ENCODE results near the gene KRT13.

The KRT13 gene

GRCh38 chr17:41521574-41522261, 16.3 kb upstream of the KRT13 start:
- FAIRE-seq (no peak), DNase-seq (ENCODE audit: extremely low spot score, insufficient read length, low read depth) (no peak)

DNA sequence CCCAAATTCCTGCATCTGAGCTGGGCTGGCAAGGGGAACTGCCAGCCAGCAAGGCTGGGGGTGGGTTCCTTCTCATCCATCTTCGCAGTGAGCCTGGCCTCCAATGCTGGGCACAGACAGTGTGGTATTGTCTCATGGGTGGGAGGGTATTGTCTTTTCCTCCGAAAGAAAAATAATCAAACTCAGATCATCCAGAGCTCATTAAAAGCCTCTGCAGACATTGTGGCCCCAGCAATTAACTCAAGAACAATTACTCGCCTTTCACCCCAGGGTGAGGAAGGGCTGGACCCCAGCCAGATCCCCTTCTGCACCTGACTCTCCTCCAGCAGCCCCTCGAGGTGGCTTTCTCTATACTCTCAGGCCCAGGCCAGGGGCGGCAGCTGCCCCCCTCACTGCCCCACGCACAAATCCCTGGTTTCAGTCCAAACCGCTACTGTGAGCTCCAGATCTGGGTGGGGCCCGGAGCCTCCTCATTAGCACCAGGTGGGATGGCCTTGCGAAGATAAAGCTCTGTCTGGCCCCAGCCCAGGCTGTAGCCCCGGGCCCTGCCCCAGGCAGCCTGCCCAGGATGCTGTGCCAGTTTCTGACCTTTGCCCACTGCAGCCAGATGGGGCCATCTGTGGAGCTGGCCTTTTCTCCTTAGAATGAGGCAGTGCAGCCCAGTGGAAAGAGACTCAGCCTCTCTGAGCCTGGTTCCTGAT, 15.6 kb upstream of the KRT13 start:
- FAIRE-seq: no peak
- no peak for DNase-seq (ENCODE audit: extremely low spot score, insufficient read length, low read depth)

DNA sequence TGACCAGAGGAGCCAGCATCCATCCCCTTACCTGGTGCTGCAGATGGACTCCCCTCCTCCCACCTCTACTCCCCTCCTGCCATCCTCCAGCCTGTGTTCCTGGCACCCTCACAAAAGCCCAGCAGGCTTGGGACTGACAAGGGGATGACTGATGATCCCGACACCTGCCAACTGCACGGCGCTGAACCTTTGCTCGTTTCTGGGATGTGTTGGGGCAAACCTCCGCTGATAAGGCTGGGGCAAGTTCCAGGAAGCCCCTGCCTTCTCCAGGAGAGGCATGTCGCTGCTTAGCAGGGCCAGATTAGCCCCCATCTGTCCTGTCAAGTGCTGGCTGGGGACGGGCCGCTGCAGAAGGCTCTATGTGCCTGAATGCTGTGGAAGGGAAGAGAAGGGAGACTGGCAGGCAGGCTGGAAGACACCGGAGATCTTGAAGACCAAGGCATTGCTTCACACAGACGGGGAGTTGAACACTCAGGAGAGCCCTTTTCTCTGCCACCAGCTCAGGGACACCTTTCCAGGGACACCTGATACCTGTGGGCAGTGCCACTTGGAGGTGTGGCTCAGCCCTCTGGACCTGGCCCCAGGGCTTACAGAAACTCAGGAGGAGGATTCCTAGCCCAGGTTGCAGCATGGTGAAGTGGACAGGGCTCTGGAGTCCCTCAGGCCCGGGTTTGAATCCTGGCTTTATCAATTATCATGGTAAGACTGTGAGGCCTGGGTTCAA, 14.3 kb upstream of the KRT13 start:
- no peak for DNase-seq (ENCODE audit: extremely low spot score, insufficient read length, low read depth)
- no peak for FAIRE-seq

DNA sequence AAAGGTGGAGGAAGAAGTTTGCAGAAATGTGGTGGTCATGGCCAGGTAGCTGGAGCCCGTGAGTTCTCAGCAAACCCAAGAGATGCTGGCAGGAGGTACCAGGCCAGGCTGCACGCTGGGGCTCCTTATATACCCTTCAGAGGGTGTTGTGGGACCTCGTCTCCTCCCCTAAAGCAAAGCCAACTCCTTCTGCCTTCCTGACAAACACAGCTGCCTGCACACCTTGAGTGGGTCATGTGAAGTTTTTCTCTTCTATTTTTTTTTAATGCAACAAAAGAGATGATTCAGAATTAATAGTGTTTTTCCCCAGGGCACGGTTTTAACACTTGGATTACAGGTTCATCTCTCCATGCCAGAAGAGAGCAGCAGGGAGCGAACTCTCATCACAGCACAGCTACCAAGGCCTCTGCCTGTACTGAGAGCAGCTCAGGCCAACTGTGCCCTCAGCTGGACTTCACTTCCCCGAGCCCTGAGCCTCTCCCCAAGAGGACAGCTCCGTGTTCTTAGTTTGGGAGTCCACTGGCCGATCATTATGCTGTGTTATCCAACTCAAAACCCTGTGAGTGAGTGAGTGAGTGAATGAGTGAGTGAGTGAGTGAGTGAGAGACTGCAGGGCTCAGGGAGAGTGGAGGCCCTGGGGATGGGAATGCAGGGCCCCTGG, 13.5 kb upstream of the KRT13 start, which contains the start of gene KRT15:
TSS of gene KRT15 (minus strand) at position 102 of the 661 bp plus-strand sequence. CDS start at position 39, 63 bp downstream.
- FAIRE-seq: no peak
- no peak for DNase-seq (ENCODE audit: extremely low spot score, insufficient read length, low read depth)

DNA sequence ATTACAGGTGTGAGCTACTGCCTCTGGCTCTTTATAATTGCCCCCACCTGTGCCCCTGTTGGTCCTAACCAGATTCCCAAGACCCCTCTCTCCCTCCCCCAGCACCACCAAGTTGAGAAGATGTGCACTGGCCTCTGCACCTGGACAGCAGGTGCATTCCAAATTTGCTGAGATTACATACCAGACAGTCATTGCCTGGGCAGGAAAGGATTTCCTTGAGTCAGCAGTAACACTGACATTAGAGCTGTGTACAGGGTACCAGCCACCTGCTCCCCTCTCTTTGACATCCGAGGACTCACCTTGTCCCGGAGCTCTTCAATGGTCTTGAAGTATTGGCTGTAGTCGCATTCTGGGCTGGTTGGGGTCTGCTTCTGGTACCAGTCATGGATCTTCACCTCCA, 12.6 kb upstream of the KRT13 start:
- no peak for DNase-seq (ENCODE audit: extremely low spot score, insufficient read length, low read depth)
- no peak for FAIRE-seq

- no peak for FAIRE-seq
- DNase-seq (ENCODE audit: extremely low spot score, insufficient read length, low read depth): no peak
These were observed 11.4 kb upstream of the KRT13 start for GRCh38 chr17:41516830-41517283.

GRCh38 chr17:41516147-41516829, 10.9 kb upstream of the KRT13 start:
- FAIRE-seq: no peak
- no peak for DNase-seq (ENCODE audit: extremely low spot score, insufficient read length, low read depth)

DNA sequence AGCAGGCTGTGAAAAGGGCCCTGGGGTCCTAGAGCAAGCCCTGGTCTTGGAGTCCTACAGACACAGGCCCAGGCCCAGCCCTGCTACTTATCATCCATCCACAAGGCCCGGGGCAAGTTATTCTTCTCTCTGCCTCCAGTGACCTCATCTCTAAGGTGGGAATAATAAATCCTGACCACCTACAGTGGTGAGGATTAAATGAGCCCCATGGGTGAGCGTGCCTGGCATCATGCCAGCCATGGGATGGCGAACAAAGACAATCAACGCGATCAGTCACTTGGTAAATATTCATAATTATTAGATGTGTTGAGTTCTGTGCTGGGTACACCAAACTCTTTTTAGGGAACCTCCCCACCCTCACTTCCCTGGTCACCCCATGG, 7.7 kb upstream of the KRT13 start:
- DNase-seq (ENCODE audit: extremely low spot score, insufficient read length, low read depth) (no peak), FAIRE-seq (no peak)

DNA sequence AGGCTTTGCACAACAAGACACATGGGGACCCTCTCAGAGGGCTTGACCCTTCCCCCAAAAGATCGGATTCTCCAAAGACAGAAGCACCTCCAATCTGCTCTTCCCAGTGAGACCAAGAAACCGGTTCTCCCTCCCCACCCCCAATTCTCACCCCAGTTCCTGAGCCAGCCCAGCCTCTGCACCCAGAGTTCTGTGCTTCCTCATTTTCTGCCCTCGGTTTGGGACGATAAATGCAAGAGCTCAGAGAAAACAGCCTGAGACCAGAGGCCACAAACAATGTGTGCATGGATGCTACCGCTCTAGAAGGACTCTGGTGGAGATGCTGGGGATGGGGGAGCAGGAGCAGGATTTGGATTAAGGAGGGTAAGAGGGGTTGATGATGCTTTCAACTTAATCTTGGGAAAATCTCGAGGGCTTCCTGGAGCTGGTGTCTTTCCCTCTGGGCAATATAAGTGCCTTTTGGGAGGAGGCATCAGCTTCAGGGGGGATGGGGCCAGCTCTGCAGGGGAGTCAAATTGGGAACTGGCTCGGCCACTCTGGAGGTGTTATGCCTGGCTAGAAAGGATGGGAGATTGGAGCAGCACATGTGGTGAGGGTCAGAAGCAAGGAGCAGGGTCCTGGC, 7.2 kb upstream of the KRT13 start:
- FAIRE-seq (no peak), DNase-seq (ENCODE audit: extremely low spot score, insufficient read length, low read depth) (no peak)

GRCh38 chr17:41511716-41512115, 6.3 kb upstream of the KRT13 start:
- FAIRE-seq (no peak), DNase-seq (ENCODE audit: extremely low spot score, insufficient read length, low read depth) (no peak)

- DNase-seq (ENCODE audit: extremely low spot score, insufficient read length, low read depth) (no peak), FAIRE-seq (no peak)
These were observed 5.7 kb upstream of the KRT13 start for GRCh38 chr17:41511116-41511515.

DNA sequence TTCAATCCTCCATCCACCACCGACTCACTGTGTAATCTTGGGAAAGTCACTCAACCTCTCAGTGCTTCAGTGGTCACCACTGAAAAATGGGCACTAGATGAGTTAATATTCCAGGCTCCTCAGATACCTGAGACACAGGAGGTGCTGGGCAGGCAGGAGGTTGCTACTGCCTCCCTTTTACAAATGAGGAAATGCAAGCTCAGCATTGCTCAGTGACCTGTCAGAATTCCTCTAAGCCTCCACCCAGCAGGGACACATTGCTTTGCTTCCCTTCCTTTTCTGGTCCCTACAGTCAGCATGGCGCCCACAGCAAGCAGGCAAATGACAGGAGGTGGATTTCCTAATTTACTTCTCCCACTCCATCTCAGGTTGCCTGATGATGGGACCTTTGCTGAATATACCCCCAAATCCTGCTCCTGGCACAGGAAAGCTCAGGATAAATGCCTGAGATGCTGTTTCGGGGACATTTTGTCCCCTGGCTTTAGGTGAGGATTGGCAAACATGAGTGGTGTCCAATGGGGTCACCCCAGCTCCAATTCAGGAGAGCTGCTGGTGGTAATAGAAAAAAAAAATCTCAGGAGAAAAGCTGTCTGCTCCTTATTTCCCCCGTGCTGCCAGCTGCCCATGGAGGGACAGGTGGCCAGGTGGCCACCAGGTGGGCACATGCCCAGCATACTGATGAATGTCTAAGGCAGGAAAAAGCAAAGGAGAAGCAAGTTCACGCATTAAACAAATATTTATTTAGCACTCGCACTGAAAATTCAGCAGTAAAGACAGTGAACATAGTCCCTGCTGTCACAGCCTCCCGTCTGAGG, 5.0 kb upstream of the KRT13 start:
- FAIRE-seq: no peak
- no peak for DNase-seq (ENCODE audit: extremely low spot score, insufficient read length, low read depth)

GRCh38 chr17:41507315-41507880, 2.0 kb upstream of the KRT13 start:
- FAIRE-seq: no peak
- DNase-seq (ENCODE audit: extremely low spot score, insufficient read length, low read depth): no peak

DNA sequence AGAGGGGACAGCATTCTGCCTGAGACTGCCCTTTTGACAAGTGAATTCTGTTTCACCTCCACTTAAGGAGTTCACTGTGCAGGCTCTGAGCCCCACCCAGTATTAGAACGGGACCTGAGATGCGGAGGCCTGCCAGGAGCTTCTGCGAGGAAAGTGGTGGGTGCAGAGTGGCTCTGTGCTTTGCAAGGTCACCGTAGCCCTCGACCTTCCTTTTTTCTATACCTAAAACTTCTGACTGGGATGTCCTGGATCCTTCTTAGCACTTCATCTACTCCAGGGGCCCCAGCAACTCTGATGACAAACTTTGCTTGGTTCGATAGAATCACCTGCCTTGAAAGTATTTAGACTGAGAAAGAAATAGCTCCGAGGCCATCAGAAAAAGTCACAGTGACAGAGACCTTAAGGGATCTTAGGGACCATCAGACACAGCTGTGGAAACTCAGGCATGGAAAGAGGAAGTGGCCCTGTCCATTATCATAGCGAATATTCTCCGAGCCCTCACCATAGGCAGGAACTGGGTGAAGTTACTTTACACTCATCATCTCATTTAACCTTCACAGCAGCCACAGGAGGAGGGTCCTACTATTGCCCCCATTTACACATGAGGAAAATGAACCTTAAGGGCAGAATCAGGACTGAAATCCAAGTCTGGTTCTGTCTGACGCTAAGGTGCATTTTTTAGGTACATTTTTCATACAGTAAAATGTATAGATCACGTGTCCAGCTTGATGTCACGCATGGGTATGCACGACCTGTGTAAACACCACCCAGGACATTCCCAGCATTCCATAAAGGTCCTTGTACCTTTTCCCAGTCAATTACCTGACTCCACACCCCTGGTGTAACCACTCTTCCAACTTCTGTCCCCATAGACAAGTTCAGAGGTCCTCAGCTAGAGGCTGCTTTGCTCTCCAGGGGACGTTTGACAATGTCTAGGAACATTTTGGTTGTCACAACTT, 676 bp upstream of the KRT13 start:
- DNase-seq (ENCODE audit: extremely low spot score, insufficient read length, low read depth): no peak
- no peak for FAIRE-seq

GRCh38 chr17:41504246-41504977, 1.0 kb downstream of the KRT13 start:
- no peak for DNase-seq (ENCODE audit: extremely low spot score, insufficient read length, low read depth)
- FAIRE-seq: no peak

DNA sequence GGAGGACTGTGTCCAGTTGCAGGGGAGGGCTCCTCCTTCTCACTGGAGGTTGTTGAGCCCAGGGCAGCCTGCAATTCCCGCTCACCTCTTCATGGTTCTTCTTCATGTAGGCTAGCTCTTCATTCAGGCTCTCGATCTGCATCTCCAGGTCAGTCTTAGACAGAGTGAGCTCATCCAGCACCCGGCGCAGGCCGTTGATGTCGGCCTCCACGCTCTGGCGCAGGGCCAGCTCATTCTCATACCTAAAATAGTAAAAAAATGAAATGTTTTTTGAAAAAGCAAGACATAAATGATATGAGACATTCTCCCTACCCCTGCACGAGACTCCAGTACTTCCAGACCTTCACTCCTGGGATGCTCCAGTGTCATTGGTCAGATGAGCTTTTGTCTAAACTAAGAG, 2.2 kb downstream of the KRT13 start:
- no peak for FAIRE-seq
- no peak for DNase-seq (ENCODE audit: extremely low spot score, insufficient read length, low read depth)
